IMR-90 (cell line): Measurements from ENCODE around the gene SCN8A. TPM values are rescaled to one million over a fixed set of nuclear protein-coding genes. Genes with fewer than 3 reads are reported as not detected.

Source experiments
- ATAC-seq: fragments of 200-7000 bp; cut with Tn5 transposase; 2 replicates; pipeline ENCODE4 v1.9.1; 2020; ENCODE audit warnings: low read depth, mild to moderate bottlenecking, moderate library complexity
- BruUV-seq: library from RNA; stranded (reverse); fragments of 400-500 nt; replicated peaks from 2 replicates; lab custom pipeline; 2021; lab: Mats Ljungman, UMichigan
- CTCF ChIA-PET: fragments of 300-600 bp; formaldehyde crosslinking; extraction: SDS; loops from one replicate; lab custom pipeline; 2021; ENCODE audit warnings: antibody characterized with exemption; lab: Yijun Ruan, JAX
- POLR2A ChIA-PET: fragments of 300-600 bp; sonication (Branson Sonifier 250); formaldehyde crosslinking; loops from one replicate; lab custom pipeline; 2022; ENCODE audit warnings: antibody characterized with exemption; ENCODE audit not compliant: unreplicated experiment; lab: Charles Lee
- DNase-seq: peaks from one replicate; pipeline ENCODE4 v3.0.0; 2013
- H2AFZ ChIP-seq: replicated peaks from 2 replicates; pipeline ENCODE3; 2013; ENCODE audit warnings: low read length, mild to moderate bottlenecking; ENCODE audit not compliant: poor library complexity
- H2AK5ac ChIP-seq: 2 replicates; pipeline ENCODE4 v1.6.1; 2013; ENCODE audit warnings: low read depth, low read length, inconsistent platforms
- H2AK9ac ChIP-seq: replicated peaks from 2 replicates; pipeline ENCODE3; 2013; ENCODE audit warnings: mild to moderate bottlenecking, low read depth, low read length, moderate library complexity; ENCODE audit not compliant: poor library complexity
- H2BK120ac ChIP-seq: 2 replicates; pipeline ENCODE4 v1.6.1; 2013; ENCODE audit warnings: low read depth, low read length, inconsistent platforms
- H2BK15ac ChIP-seq: 3 replicates; pipeline ENCODE4 v1.6.1; 2013; ENCODE audit warnings: low read depth, low read length, inconsistent platforms
- H2BK20ac ChIP-seq: 2 replicates; pipeline ENCODE4 v1.6.1; 2013; ENCODE audit warnings: low read depth, mild to moderate bottlenecking, inconsistent platforms, low read length, moderate library complexity
- H2BK5ac ChIP-seq: 2 replicates; pipeline ENCODE4 v1.6.1; 2013; ENCODE audit warnings: mild to moderate bottlenecking, low read depth, low read length, inconsistent platforms; ENCODE audit not compliant: poor library complexity, severe bottlenecking
- H3K14ac ChIP-seq: replicated peaks from 2 replicates; pipeline ENCODE4 v1.6.1; 2013; ENCODE audit warnings: low read depth, low read length, inconsistent platforms
- H3K18ac ChIP-seq: 2 replicates; pipeline ENCODE4 v1.6.1; 2013; ENCODE audit warnings: low read depth, low read length, control low read depth
- H3K23ac ChIP-seq: 2 replicates; pipeline ENCODE4 v1.6.1; 2013; ENCODE audit warnings: low read depth, low read length, inconsistent platforms
- H3K27ac ChIP-seq: 2 replicates; pipeline ENCODE4 v1.5.1; 2013; ENCODE audit warnings: mild to moderate bottlenecking, control low read depth, low read length; ENCODE audit not compliant: insufficient read depth
- H3K27me3 ChIP-seq: 2 replicates; pipeline ENCODE4 v1.6.1; 2013; ENCODE audit warnings: low read length; ENCODE audit not compliant: control insufficient read depth, insufficient read depth
- H3K36me3 ChIP-seq: 2 replicates; pipeline ENCODE4 v1.6.1; 2013; ENCODE audit warnings: low read length, mixed read lengths; ENCODE audit not compliant: control insufficient read depth, insufficient read depth
- H3K4ac ChIP-seq: 2 replicates; pipeline ENCODE4 v1.6.1; 2013; ENCODE audit warnings: low read depth, low read length, inconsistent platforms
- H3K4me1 ChIP-seq: 2 replicates; pipeline ENCODE4 v1.6.1; 2013; ENCODE audit warnings: low read length, mixed read lengths; ENCODE audit not compliant: control insufficient read depth, insufficient read depth
- H3K4me2 ChIP-seq: 2 replicates; pipeline ENCODE4 v1.6.1; 2013; ENCODE audit warnings: low read depth, mild to moderate bottlenecking, control low read depth, low read length, moderate library complexity
- H3K4me3 ChIP-seq: 2 replicates; pipeline ENCODE4 v1.5.1; 2013; ENCODE audit warnings: low read depth, mild to moderate bottlenecking, control low read depth, low read length, moderate library complexity; ENCODE audit not compliant: insufficient read depth
- H3K56ac ChIP-seq: 2 replicates; pipeline ENCODE4 v1.6.1; 2013; ENCODE audit warnings: low read length, inconsistent platforms; ENCODE audit not compliant: insufficient read depth; ENCODE audit errors: extremely low read depth
- H3K79me1 ChIP-seq, 2 experiments: 2 replicates each; pipeline ENCODE4 v1.6.1; 2013; ENCODE audit warnings: low read length in 2 of 2, inconsistent platforms in 1 of 2, low read depth in 1 of 2
- H3K9ac ChIP-seq: 2 replicates; pipeline ENCODE4 v1.6.1; 2013; ENCODE audit warnings: low read depth, low read length, control low read depth
- H3K9me1 ChIP-seq: 2 replicates; pipeline ENCODE4 v1.6.1; 2013; ENCODE audit warnings: low read length, inconsistent platforms; ENCODE audit not compliant: insufficient read depth
- H3K9me3 ChIP-seq: 2 replicates; pipeline ENCODE4 v1.6.1; 2013; ENCODE audit warnings: low read length; ENCODE audit not compliant: control insufficient read depth, insufficient read depth
- H4K20me1 ChIP-seq: 2 replicates; pipeline ENCODE4 v1.6.1; 2013; ENCODE audit warnings: low read length, inconsistent platforms; ENCODE audit not compliant: insufficient read depth
- H4K5ac ChIP-seq: 2 replicates; pipeline ENCODE4 v1.6.1; 2013; ENCODE audit warnings: mild to moderate bottlenecking, low read depth, low read length, control low read depth
- H4K8ac ChIP-seq, 2 experiments: 2 replicates each; pipeline ENCODE4 v1.6.1; 2013; ENCODE audit warnings: low read depth in 2 of 2, low read length in 2 of 2, control low read depth in 1 of 2, inconsistent platforms in 1 of 2
- H4K91ac ChIP-seq: 2 replicates; pipeline ENCODE4 v1.6.1; 2013; ENCODE audit warnings: low read depth, low read length, inconsistent platforms; ENCODE audit not compliant: insufficient read depth
- CEBPB ChIP-seq: IDR thresholded peaks from 2 replicates; pipeline ENCODE4 v1.6.1; 2012; ENCODE audit warnings: low read depth, low read length, improper control_type of control experiment
- MAFK ChIP-seq: IDR thresholded peaks from 2 replicates; pipeline ENCODE4 v1.6.1; 2012; ENCODE audit warnings: low read depth, low read length, improper control_type of control experiment
- RCOR1 ChIP-seq: IDR thresholded peaks from 2 replicates; pipeline ENCODE4 v1.6.1; 2012; ENCODE audit warnings: mild to moderate bottlenecking, low read length, improper control_type of control experiment; ENCODE audit not compliant: insufficient replicate concordance
- WGBS, 2 experiments: methylation state at CpG; one replicate each; pipeline versions ENCODE4 v1.1.5 to v1.1.7; 2013; ENCODE audit warnings: missing lambda C conversion rate in 2 of 2; ENCODE audit not compliant: insufficient read length in 1 of 2; ENCODE audit errors: extremely low coverage in 2 of 2; 5-methylcytosine and 5-hydroxymethylcytosine counted together
- dilution Hi-C: fragments of 300-500 bp; cut with HindIII; formaldehyde crosslinking; loops from one replicate; pipeline ENCODE4 v1.14.3; 2018; ENCODE audit warnings: low sequenced_read_pairs; ENCODE audit not compliant: unreplicated experiment
- in situ Hi-C: fragments of 300-500 bp; cut with MboI; formaldehyde crosslinking; loops from 3 replicates; pipeline ENCODE4 v1.14.3; 2019; ENCODE audit warnings: low sequenced_read_pairs, inconsistent platforms, mixed read lengths
- intact Hi-C: fragments of 100-400 bp; cut with micrococcal nuclease; formaldehyde crosslinking; loops from 2 replicates; pipeline ENCODE4 v1.10.0; 2022
- polyA plus RNA-seq, 3 experiments: library from polyadenylated mRNA; depleted of rRNA; stranded (reverse); fragments of >200 nt; gene quantifications; 2 replicates each; pipeline ENCODE4 v1.2.3, GENCODE V29; 2012; ENCODE audit warnings: low replicate concordance in 1 of 3
- total RNA-seq: library from RNA; depleted of rRNA; stranded (reverse); fragments of >200 nt; gene quantifications from 2 replicates; pipeline ENCODE4 v1.2.3, GENCODE V29; 2012

SCN8A gene
- total and polyA plus RNA-seq, 2 of the 4 experiments (the other 2 are of a cell fraction) = 6.9 to 19.7 TPM

DNA sequence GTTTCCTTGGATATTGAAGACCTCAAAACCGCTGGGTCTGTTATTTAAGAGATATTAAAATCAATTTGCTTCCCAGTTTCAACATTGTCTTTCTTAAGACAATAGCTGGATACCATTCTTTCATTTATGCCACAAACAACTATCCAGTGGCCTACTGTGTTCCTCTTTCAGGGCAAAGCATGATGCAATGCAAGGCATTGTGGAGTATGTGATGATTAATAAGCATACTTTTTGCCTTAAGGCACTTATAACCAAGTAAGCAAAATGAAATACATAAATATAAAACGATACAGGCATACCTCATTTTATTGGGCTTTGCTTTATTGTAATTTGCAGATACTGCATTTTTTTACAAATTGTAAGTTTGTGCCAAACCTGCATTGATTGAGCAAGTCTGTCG lies 45.5 kb downstream of the SCN8A start:
- peak; percentile 39 for DNase-seq
- intact Hi-C loops (no loop called here), dilution Hi-C loops (no loop called here), in situ Hi-C loops (no loop called here)
- H3K56ac ChIP-seq = no peak overlapping the region
- no peak overlapping the region for H3K4me3 ChIP-seq
- H2AFZ ChIP-seq = no peak overlapping the region
- no peak for ATAC-seq
- H3K27me3 ChIP-seq = no peaks in the 10 kb centered on the region
- ChIA-PET POLR2A (no interaction called here), CTCF (no interaction called here)
- H3K9me3 ChIP-seq = peaks cover 1% of the 10 kb centered on the region; the same call in 1 of the 2 replicates
- H2BK15ac ChIP-seq = no peak overlapping the region
- H3K4me2 ChIP-seq = no peak overlapping the region
- no peak overlapping the region for H3K4ac ChIP-seq
- no peak overlapping the region for H2BK5ac ChIP-seq
- H2AK5ac ChIP-seq = no peak overlapping the region
- no peaks in the 10 kb centered on the region for H3K36me3 ChIP-seq
- TF ChIP-seq CEBPB (peak; percentile 83), RCOR1 (no peak), MAFK (peak; percentile 47)
- H3K23ac ChIP-seq = no peak overlapping the region
- H3K9me1 ChIP-seq = peaks cover 6% of the 10 kb centered on the region
- peaks cover 4% of the 10 kb centered on the region; the same call in 1 of the 2 replicates for H3K4me1 ChIP-seq
- H3K9ac ChIP-seq = no peak overlapping the region
- BruUV-seq = no TSS peak
- peaks cover 19 to 42% of the 10 kb centered on the region in 2 experiments; a peak in 3 of 4 replicates for H3K79me1 ChIP-seq
- peaks cover 11% of the 10 kb centered on the region; the same call in 1 of the 2 replicates for H4K20me1 ChIP-seq
- no peak overlapping the region for H4K5ac ChIP-seq
- H4K8ac ChIP-seq = no peak overlapping the region
- no peak overlapping the region for H3K27ac ChIP-seq
- H3K14ac ChIP-seq = no peak overlapping the region
- no peak overlapping the region for H4K91ac ChIP-seq
- no peak overlapping the region for H2AK9ac ChIP-seq
- H2BK20ac ChIP-seq = no peak overlapping the region
- no peak overlapping the region for H2BK120ac ChIP-seq
- no CpG with 5 or more reads among the region's 3 CpGs for WGBS, 2 experiments
- H3K18ac ChIP-seq = no peak overlapping the region
